Measurements from ENCODE around the gene NOB1. TPM values are rescaled to one million over a fixed set of nuclear protein-coding genes. Genes with fewer than 3 reads are reported as not detected.

Gene NOB1
- total and polyA plus RNA-seq, 2 donors (not counting 1 experiment from before 2014, with no cell fraction given) = 42.3 to 44.9 TPM

DNA sequence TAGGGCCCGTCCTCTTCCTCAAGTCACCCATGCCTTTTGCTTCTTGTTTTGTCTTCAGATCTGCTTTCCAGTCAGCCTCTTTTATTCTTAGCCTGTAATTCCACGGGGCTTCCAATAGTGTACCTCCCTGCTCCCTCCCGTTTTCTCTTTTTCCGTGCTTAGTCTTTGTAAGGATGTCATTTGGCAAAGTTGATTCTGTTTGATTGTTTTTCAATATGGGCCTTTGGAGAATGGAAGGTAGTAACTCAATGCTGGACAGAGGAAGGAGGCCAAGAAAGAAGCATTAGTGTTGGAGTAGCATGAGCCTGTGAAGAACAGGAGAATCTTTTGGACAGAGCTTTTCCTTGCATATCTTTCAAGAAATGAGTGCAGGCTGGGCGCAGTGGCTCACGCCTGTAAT, 13.9 kb upstream of the NOB1 start:
- ATAC-seq (ENCODE audit: low read depth) = no peak
- CTCF ChIA-PET = interaction anchor here (1.0 to 1.3 kb wide), 2 partner anchors 14 to 60 kb away, joined by 3 to 4 read pairs; partner anchors contain the start of gene NOB1
- TF ChIP-seq EZH2 (IDR thresholded peaks at IDR 0.05; ENCODE audit: borderline replicate concordance, insufficient read depth, low read depth, low read length, poor library complexity, severe bottlenecking) = no peak
- TF ChIP-seq, protein P1, sequence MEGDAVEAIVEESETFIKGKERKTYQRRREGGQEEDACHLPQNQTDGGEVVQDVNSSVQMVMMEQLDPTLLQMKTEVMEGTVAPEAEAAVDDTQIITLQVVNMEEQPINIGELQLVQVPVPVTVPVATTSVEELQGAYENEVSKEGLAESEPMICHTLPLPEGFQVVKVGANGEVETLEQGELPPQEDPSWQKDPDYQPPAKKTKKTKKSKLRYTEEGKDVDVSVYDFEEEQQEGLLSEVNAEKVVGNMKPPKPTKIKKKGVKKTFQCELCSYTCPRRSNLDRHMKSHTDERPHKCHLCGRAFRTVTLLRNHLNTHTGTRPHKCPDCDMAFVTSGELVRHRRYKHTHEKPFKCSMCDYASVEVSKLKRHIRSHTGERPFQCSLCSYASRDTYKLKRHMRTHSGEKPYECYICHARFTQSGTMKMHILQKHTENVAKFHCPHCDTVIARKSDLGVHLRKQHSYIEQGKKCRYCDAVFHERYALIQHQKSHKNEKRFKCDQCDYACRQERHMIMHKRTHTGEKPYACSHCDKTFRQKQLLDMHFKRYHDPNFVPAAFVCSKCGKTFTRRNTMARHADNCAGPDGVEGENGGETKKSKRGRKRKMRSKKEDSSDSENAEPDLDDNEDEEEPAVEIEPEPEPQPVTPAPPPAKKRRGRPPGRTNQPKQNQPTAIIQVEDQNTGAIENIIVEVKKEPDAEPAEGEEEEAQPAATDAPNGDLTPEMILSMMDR (IDR thresholded peaks at IDR 0.05) = no peak
- no peaks in the 10 kb centered on the region for H3K36me3 ChIP-seq (replicated peaks in 1 of 2; ENCODE audit: control extremely low read depth in 1 of 2, control insufficient read depth in 1 of 2, extremely low read depth in 1 of 2, insufficient read depth in 2 of 2, low read length in 1 of 2)
- no peak overlapping the region for H3K4me3 ChIP-seq (ENCODE audit: control extremely low read depth in 1 of 5, extremely low read depth in 1 of 5, insufficient read depth in 1 of 5, low read depth in 2 of 5, low read length in 4 of 5)
- Mint-ChIP-seq H3K27me3 (no peaks in the 10 kb centered on the region), H3K4me3 (no peak overlapping the region), H3K27ac (no peak overlapping the region), H3K4me1 (peaks cover 58% of the 10 kb centered on the region), H3K9me3 (ENCODE audit: insufficient read depth) (no peaks in the 10 kb centered on the region)
- 96% methylated on average over 3 of the region's 6 CpGs for WGBS (ENCODE audit: insufficient coverage)
- no peaks in the 10 kb centered on the region for H3K9me3 ChIP-seq (ENCODE audit: control extremely low read depth in 1 of 3, control insufficient read depth in 2 of 3, insufficient read depth in 1 of 3, low read length in 2 of 3)
- peaks cover 26 to 32% of the 10 kb centered on the region in 2 donors for H3K4me1 ChIP-seq (ENCODE audit: control insufficient read depth in 2 of 2, insufficient read depth in 2 of 2, low read length in 2 of 2)
- no peak for DNase-seq
- peaks cover 100% of the 10 kb centered on the region for H3K79me2 ChIP-seq (ENCODE audit: control insufficient read depth, insufficient read depth, low read length)
- H3K9ac ChIP-seq (ENCODE audit: low read length) = no peak overlapping the region
- no peak overlapping the region for H2AFZ ChIP-seq (ENCODE audit: insufficient read depth, low read depth, low read length, poor library complexity, severe bottlenecking)
- no peaks in the 10 kb centered on the region for H3K27me3 ChIP-seq (replicated peaks in 1 of 4; ENCODE audit: control extremely low read depth in 1 of 4, control insufficient read depth in 3 of 4, insufficient read depth in 4 of 4, low read length in 3 of 4)
- peaks cover 31% of the 10 kb centered on the region for H4K20me1 ChIP-seq (ENCODE audit: control insufficient read depth, insufficient read depth, low read length, poor library complexity, severe bottlenecking)
- intact Hi-C loops (cut with micrococcal nuclease) = no loop called here
- no peak overlapping the region for H3K4me2 ChIP-seq (replicated peaks; ENCODE audit: low read depth, low read length, poor library complexity, severe bottlenecking)
- POLR2A ChIA-PET = no interaction called here
- no peak overlapping the region for H3K27ac ChIP-seq (ENCODE audit: low read length in 2 of 2)

DNA sequence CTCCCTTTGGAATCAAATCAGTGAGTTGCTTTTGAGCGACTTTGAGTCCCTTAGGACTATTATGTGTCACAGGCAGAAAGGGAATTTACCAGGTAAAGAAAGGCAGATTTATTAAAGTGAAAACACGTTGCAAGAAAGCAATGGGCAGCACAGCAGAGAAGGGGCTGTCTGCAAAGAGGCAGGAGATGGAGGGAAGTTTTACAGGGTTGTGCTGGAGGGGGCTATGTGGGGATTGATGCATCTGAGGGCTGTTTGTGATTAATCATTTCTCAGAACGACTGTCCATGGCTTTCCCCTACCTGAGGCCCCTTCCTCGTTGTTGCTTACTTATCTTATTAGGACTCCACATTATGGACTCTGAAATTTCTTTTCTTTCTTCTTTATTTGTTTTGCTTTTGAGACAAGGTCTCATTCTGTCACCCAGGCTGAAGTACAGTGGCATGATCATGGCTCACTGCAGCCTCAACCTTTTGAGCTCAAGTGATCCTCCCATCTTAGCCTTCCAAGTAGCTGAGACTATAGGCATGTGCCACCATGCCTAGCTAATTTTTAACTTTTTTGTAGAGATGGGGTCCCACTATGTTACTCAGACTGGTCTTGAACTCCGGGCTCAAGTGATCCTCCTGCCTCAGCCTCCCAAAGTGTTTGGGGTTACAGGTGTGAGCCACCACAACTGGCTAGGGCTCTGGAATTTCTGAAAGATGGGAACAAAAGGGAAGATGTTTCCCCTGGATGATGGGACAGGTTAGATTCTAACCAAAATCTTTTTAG, 12.9 kb upstream of the NOB1 start:
- ATAC-seq (ENCODE audit: low read depth) = no peak
- no peak for TF ChIP-seq EZH2 (IDR thresholded peaks at IDR 0.05; ENCODE audit: borderline replicate concordance, insufficient read depth, low read depth, low read length, poor library complexity, severe bottlenecking)
- TF ChIP-seq, protein P1 (IDR thresholded peaks at IDR 0.05) = no peak

More for the DNA sequence above, 12.9 kb upstream of the NOB1 start:
- H3K9me3 Mint-ChIP-seq (ENCODE audit: insufficient read depth) = no peaks in the 10 kb centered on the region
- Histone ChIP-seq H2AFZ (ENCODE audit: insufficient read depth, low read depth, low read length, poor library complexity, severe bottlenecking) (no peak overlapping the region), H4K20me1 (ENCODE audit: control insufficient read depth, insufficient read depth, low read length, poor library complexity, severe bottlenecking) (peaks cover 20% of the 10 kb centered on the region), H3K27me3 (replicated peaks in 1 of 4; ENCODE audit: control extremely low read depth in 1 of 4, control insufficient read depth in 3 of 4, insufficient read depth in 4 of 4, low read length in 3 of 4) (no peaks in the 10 kb centered on the region), H3K27ac (ENCODE audit: low read length in 2 of 2) (no peak overlapping the region), H3K4me3 (ENCODE audit: control extremely low read depth in 1 of 5, extremely low read depth in 1 of 5, insufficient read depth in 1 of 5, low read depth in 2 of 5, low read length in 4 of 5) (no peak overlapping the region), H3K79me2 (ENCODE audit: control insufficient read depth, insufficient read depth, low read length) (peaks cover 94% of the 10 kb centered on the region), H3K36me3 (replicated peaks in 1 of 2; ENCODE audit: control extremely low read depth in 1 of 2, control insufficient read depth in 1 of 2, extremely low read depth in 1 of 2, insufficient read depth in 2 of 2, low read length in 1 of 2) (no peaks in the 10 kb centered on the region), H3K9me3 (ENCODE audit: control extremely low read depth in 1 of 3, control insufficient read depth in 2 of 3, insufficient read depth in 1 of 3, low read length in 2 of 3) (no peaks in the 10 kb centered on the region), H3K4me1 (ENCODE audit: control insufficient read depth in 2 of 2, insufficient read depth in 2 of 2, low read length in 2 of 2) (peaks cover 20 to 32% of the 10 kb centered on the region in 2 donors), H3K9ac (ENCODE audit: low read length) (no peak overlapping the region), H3K4me2 (replicated peaks; ENCODE audit: low read depth, low read length, poor library complexity, severe bottlenecking) (no peak overlapping the region)
- ChIA-PET POLR2A (no interaction called here), CTCF (no interaction called here)
- no peaks in the 10 kb centered on the region for H3K27me3 Mint-ChIP-seq
- intact Hi-C loops (cut with micrococcal nuclease) = no loop called here
- no peak for DNase-seq
- H3K4me1 Mint-ChIP-seq = peaks cover 57% of the 10 kb centered on the region
- WGBS (ENCODE audit: insufficient coverage) = 78% methylated on average over 2 of the region's 5 CpGs
- H3K4me3 Mint-ChIP-seq = no peak overlapping the region
- no peak overlapping the region for H3K27ac Mint-ChIP-seq

All from B cell (primary cell).